GM12864 (cell line): ENCODE results near the gene C4BPA.

Experiments used
- DNase-seq: peaks from one replicate; pipeline ENCODE4 v3.0.0-alpha.2; 2011; ENCODE audit warnings: low read depth
- H3K4me3 ChIP-seq: 2 replicates; pipeline ENCODE4 v1.5.1; 2011; ENCODE audit warnings: mild to moderate bottlenecking, low read depth, low read length, control low read depth
- TF ChIP-seq, protein P1 (sequence below): IDR thresholded peaks from 2 replicates; pipeline ENCODE4 v1.5.1; 2011; ENCODE audit warnings: low read depth, mild to moderate bottlenecking, moderate library complexity, low read length, control low read depth, inconsistent platforms; ENCODE audit errors: missing control alignments

The C4BPA gene

DNA sequence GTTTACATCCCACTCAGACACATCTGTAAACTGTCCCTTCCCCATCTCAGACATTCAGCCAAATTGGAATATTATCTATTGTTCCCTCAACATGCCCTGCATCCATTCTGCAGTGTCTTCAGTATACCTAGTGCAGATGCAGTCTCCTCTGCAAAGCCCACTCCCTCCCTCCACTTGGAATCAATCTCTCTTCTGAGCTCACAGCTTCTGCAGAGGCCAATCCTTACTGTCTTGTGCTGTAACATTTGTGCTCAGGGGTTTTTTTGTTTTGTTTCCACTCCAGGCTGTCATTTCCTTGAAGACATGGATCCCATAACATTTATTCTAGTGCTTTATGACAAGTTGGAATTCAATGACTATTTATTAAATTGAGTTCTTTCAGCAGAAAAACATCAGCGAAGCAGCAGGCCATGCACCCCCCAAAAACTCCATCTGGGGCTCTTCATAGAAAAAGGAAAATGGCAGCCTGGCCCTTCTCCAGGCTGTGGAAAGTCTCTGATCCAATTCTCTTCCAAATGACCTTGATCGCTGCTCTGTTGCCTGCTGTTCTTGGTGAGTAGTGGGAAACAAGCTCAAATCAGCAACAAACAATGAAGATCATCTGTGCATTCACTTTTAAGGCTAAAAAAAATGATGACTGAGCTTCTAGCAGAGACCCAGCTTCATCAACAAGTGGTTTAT is 8.7 kb downstream of the C4BPA start:
- H3K4me3 ChIP-seq = no peak overlapping the region
- TF ChIP-seq, protein P1, sequence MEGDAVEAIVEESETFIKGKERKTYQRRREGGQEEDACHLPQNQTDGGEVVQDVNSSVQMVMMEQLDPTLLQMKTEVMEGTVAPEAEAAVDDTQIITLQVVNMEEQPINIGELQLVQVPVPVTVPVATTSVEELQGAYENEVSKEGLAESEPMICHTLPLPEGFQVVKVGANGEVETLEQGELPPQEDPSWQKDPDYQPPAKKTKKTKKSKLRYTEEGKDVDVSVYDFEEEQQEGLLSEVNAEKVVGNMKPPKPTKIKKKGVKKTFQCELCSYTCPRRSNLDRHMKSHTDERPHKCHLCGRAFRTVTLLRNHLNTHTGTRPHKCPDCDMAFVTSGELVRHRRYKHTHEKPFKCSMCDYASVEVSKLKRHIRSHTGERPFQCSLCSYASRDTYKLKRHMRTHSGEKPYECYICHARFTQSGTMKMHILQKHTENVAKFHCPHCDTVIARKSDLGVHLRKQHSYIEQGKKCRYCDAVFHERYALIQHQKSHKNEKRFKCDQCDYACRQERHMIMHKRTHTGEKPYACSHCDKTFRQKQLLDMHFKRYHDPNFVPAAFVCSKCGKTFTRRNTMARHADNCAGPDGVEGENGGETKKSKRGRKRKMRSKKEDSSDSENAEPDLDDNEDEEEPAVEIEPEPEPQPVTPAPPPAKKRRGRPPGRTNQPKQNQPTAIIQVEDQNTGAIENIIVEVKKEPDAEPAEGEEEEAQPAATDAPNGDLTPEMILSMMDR = no peak
- DNase-seq = no peak

DNA sequence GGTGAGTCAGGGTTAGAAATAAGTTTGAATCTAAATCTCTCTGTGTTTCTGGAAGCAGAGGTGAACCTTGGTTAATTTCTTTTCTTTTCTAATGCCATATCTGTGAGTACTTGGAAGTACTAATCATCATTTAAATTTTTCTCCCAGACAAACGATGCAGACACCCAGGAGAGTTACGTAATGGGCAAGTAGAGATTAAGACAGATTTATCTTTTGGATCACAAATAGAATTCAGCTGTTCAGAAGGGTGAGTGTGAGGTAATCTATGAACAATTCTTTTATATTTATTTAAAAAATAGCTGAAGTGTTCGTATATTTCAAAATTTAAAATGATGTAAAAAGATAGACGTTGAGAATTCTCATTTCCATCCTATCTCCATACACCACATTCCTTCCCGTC is 11.2 kb downstream of the C4BPA start:
- no peak overlapping the region for H3K4me3 ChIP-seq
- TF ChIP-seq, protein P1 = no peak
- no peak for DNase-seq

DNA sequence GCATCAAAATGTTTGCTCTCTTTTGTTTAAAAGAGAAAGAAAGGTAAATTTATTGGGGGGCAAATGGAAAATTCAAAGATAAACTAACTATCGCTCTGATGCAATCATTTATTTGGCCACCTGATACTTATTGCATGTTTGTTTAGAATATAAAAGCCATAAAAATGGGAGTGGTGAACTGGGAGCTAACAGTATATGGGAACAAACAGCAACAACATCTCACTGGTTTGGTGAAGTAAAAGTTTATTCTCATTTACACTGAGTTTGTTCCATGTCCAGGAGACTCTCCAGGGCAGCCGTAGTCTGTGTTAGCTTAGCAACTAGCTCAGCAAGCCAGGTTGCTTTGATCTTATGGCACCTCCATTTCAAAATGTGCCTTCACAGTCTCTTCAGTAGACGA is 20.4 kb downstream of the C4BPA start:
- TF ChIP-seq, protein P1 = no peak
- DNase-seq = no peak
- no peak overlapping the region for H3K4me3 ChIP-seq

DNA sequence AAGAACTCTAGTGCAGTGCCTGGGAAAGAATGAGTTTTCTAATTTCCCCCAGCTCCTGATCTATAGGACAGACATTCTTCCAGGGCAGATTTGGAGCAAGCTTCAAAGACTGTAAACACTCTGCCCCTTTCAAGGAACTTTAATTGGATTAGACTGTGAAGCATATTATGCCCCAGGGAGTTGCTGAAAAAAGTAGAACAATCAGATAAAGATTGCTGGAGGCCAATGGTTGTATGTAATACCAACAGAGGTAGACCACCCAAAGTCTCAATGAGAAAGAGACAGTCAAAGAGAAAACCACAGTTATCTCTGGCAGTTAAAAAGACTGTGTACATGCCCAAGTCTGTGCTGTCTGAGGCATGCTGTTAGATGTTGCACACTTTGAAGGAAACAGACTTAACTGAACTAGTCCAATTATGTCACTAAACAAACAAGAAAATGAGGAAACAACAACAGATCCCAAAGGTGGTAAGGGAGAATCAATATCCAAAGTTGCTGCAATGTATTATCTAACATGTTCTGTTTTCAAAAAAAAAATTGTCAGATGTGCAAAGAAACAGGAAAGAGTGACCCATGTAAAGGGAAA is 24.4 kb downstream of the C4BPA start:
- no peak for DNase-seq
- TF ChIP-seq, protein P1 = no peak
- no peak overlapping the region for H3K4me3 ChIP-seq

DNA sequence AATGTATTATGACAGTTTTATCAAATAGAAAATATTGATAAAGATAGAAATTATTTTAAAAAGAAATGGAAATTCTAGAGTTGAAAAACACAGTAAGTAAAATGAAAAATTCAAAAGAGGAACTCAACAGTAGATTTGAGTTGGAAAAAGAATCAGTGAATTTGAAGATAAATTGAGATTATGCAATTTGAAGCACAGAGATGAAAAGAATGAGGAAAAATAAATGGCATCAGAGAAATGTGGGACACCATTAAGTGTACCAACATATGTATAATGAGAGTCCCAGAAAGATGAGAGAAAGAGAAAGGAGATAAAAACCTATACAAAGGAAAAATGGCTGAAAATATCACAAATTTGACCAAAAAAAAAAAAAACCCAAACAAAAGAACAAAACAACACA is 25.0 kb downstream of the C4BPA start:
- TF ChIP-seq, protein P1 = no peak
- H3K4me3 ChIP-seq = no peak overlapping the region
- DNase-seq = no peak

DNA sequence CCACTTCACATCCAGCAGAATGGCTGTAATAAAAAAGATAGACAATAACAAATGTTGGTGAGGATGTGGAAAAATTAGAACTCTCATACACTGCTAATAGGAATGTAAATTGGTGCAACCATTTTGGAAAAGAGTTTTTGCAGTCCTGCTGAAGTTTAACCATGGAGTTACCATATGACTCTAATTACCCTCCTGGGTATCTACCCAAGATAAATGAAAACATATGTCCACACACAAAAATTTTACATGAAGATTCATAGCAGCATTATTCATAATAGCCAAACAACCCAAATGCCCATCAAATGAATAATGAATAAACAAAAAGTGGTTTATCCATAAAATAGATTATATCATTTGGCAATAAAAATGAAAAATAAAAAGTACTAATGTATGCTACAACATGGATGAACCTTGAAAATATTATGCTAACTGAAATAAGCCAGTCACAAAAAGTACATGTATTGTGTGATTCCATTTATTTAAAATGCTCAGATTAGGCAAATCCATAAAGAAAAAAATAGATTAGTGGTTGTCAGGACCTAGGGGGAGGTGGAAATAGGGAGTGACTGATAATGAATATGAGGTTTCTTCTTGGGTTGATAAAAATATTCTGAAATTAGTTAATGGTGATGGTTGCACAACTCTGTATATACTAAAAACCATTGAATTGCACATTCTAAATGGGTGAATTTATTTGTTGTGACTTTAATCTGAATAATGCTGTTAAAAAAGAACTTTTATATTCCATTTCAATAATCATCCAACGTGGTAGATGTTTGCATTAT is 26.4 kb downstream of the C4BPA start:
- TF ChIP-seq, protein P1 = no peak
- DNase-seq = no peak

More for the DNA sequence above, 26.4 kb downstream of the C4BPA start:
- H3K4me3 ChIP-seq = no peak overlapping the region
